GM12864 (cell line): ENCODE results near the gene NISCH.

Experiments
- DNase-seq: peaks from one replicate; pipeline ENCODE4 v3.0.0-alpha.2; 2011; ENCODE audit warnings: low read depth
- H3K4me3 ChIP-seq: 2 replicates; pipeline ENCODE4 v1.5.1; 2011; ENCODE audit warnings: mild to moderate bottlenecking, low read depth, low read length, control low read depth
- CTCF ChIP-seq: IDR thresholded peaks from 2 replicates; pipeline ENCODE4 v1.5.1; 2011; ENCODE audit warnings: low read depth, mild to moderate bottlenecking, moderate library complexity, low read length, control low read depth, inconsistent platforms; ENCODE audit errors: missing control alignments

NISCH gene

GRCh38 chr3:52435246-52436101 is 19.9 kb upstream of the NISCH start:
- H3K4me3 ChIP-seq, result no peak overlapping the region
- TF ChIP-seq CTCF, result no peak
- no peak for DNase-seq

GRCh38 chr3:52436500-52437149 is 18.8 kb upstream of the NISCH start:
- DNase-seq, result no peak
- no peak overlapping the region for H3K4me3 ChIP-seq
- TF ChIP-seq CTCF, result no peak

GRCh38 chr3:52437326-52438103 is 17.9 kb upstream of the NISCH start:
- no peak overlapping the region for H3K4me3 ChIP-seq
- no peak for TF ChIP-seq CTCF
- no peak for DNase-seq

GRCh38 chr3:52438104-52438376 is 17.4 kb upstream of the NISCH start:
- H3K4me3 ChIP-seq, result no peak overlapping the region
- no peak for TF ChIP-seq CTCF
- no peak for DNase-seq

GRCh38 chr3:52438579-52439425 is 16.6 kb upstream of the NISCH start:
- DNase-seq, result no peak
- no peak for TF ChIP-seq CTCF
- H3K4me3 ChIP-seq, result no peak overlapping the region

- no peak for DNase-seq
- H3K4me3 ChIP-seq, result no peak overlapping the region
Measured at GRCh38 chr3:52439426-52440248, 15.8 kb upstream of the NISCH start.

More at GRCh38 chr3:52439426-52440248, 15.8 kb upstream of the NISCH start:
- TF ChIP-seq CTCF, result no peak
